GM23338 (cell line): ENCODE measurements around the gene GAS2L3.

Experiments used
- CREB1 ChIP-seq: fragments of 250-450 bp; sonication (Bioruptor Pico); IDR thresholded peaks from 2 replicates; pipeline ENCODE4 v1.5.0; 2020; ENCODE audit warnings: low read depth, mild to moderate bottlenecking, moderate library complexity
- CTCF ChIP-seq, 2 experiments: fragments of 200-600 bp in 1 of 2; sonication (generic) in 1 of 2; conservative IDR thresholded peaks; 2 replicates each; pipeline versions ENCODE4 v1.5.1 to v1.6.1; 2016 to 2017; ENCODE audit warnings: antibody characterized with exemption in 2 of 2, low read depth in 2 of 2, mild to moderate bottlenecking in 2 of 2, moderate library complexity in 1 of 2
- EZH2 ChIP-seq: fragments of 200-600 bp; sonication (generic); IDR thresholded peaks from one replicate; pipeline ENCODE4 v1.8.0; 2017; ENCODE audit warnings: antibody characterized with exemption, mild to moderate bottlenecking, low read depth; ENCODE audit not compliant: unreplicated experiment
- EZH2phosphoT487 ChIP-seq: fragments of 200-600 bp; sonication (generic); IDR thresholded peaks from one replicate; pipeline ENCODE4 v1.8.1; 2018; ENCODE audit warnings: antibody characterized with exemption; ENCODE audit not compliant: unreplicated experiment
- POLR2AphosphoS5 ChIP-seq: IDR thresholded peaks from 2 replicates; pipeline ENCODE4 v1.6.1; 2016; ENCODE audit warnings: antibody characterized with exemption, low read depth
- REST ChIP-seq: IDR thresholded peaks from one replicate; pipeline ENCODE4 v1.6.1; 2018; ENCODE audit warnings: antibody characterized with exemption; ENCODE audit not compliant: unreplicated experiment

GRCh38 chr12:100534625-100535227 is 38.8 kb upstream of the GAS2L3 start:
- no peak for TF ChIP-seq CTCF (conservative IDR thresholded peaks at IDR 0.05; ENCODE audit: low read depth in 2 of 2)
- TF ChIP-seq EZH2, result no peak
- TF ChIP-seq EZH2phosphoT487, result no peak
- no peak for TF ChIP-seq POLR2AphosphoS5
- TF ChIP-seq CREB1 (CRISPR knock-in tag), result no peak
- TF ChIP-seq REST, result no peak
